ENCODE data around the gene STK33. TPM values are rescaled to one million over a fixed set of nuclear protein-coding genes. Genes with fewer than 3 reads are reported as not detected.

Gene STK33
- total RNA-seq, 1 experiment from 2014 or later: 5.8 TPM

GRCh38 chr11:8361664-8362210 lies 232.3 kb downstream of the STK33 start:
- H3K9me2 ChIP-seq (ENCODE audit: insufficient read depth): no peaks in the 10 kb centered on the region
- no peaks in the 10 kb centered on the region for H3K4me1 ChIP-seq (replicated peaks; ENCODE audit: insufficient read depth)
- no peaks in the 10 kb centered on the region for H3K36me3 ChIP-seq (ENCODE audit: low read depth)
- no peak for TF ChIP-seq CTCF (conservative IDR thresholded peaks at IDR 0.05)
- TF ChIP-seq EZH2 (IDR thresholded peaks at IDR 0.05; ENCODE audit: low read depth): no peak
- intact Hi-C loops (cut with micrococcal nuclease; ENCODE audit: unreplicated experiment): no loop called here
- no peaks in the 10 kb centered on the region for H3K9me3 ChIP-seq (ENCODE audit: insufficient read depth, low read depth)
- no peak overlapping the region for H3K27ac ChIP-seq
- H3K27me3 ChIP-seq (ENCODE audit: insufficient read depth, low read depth): no peaks in the 10 kb centered on the region
- H3K4me2 ChIP-seq: no peak overlapping the region
- no peaks in the 10 kb centered on the region for H3K79me2 ChIP-seq (ENCODE audit: low read depth)
- no peak overlapping the region for H2AFZ ChIP-seq
- no peak overlapping the region for H3K4me3 ChIP-seq
- ChIA-PET CTCF (no interaction called here), POLR2A (ENCODE audit: unreplicated experiment) (no interaction called here)
- H4K20me1 ChIP-seq (ENCODE audit: insufficient read depth): no peaks in the 10 kb centered on the region
- no TSS peak for BruUV-seq (replicated peaks)
- H3F3A ChIP-seq (ENCODE audit: insufficient read depth, low read depth): no peaks in the 10 kb centered on the region
- DNase-seq: no peak

- Histone ChIP-seq H3K9me3 (ENCODE audit: insufficient read depth, low read depth) (no peaks in the 10 kb centered on the region), H3K4me1 (replicated peaks; ENCODE audit: insufficient read depth) (no peaks in the 10 kb centered on the region), H3K27ac (no peak overlapping the region), H3K4me3 (no peak overlapping the region), H4K20me1 (ENCODE audit: insufficient read depth) (no peaks in the 10 kb centered on the region), H3K9me2 (ENCODE audit: insufficient read depth) (no peaks in the 10 kb centered on the region), H3K27me3 (ENCODE audit: insufficient read depth, low read depth) (no peaks in the 10 kb centered on the region), H3F3A (ENCODE audit: insufficient read depth, low read depth) (no peaks in the 10 kb centered on the region), H3K4me2 (no peak overlapping the region), H2AFZ (no peak overlapping the region), H3K79me2 (ENCODE audit: low read depth) (no peaks in the 10 kb centered on the region), H3K36me3 (ENCODE audit: low read depth) (no peaks in the 10 kb centered on the region)
- TF ChIP-seq CTCF (conservative IDR thresholded peaks at IDR 0.05): no peak
- no peak for TF ChIP-seq EZH2 (IDR thresholded peaks at IDR 0.05; ENCODE audit: low read depth)
- intact Hi-C loops (cut with micrococcal nuclease; ENCODE audit: unreplicated experiment): no loop called here
- DNase-seq: no peak
- CTCF ChIA-PET: no interaction called here
- no TSS peak for BruUV-seq (replicated peaks)
- POLR2A ChIA-PET (ENCODE audit: unreplicated experiment): no interaction called here
These were observed 232.8 kb downstream of the STK33 start for GRCh38 chr11:8361206-8361605.

GRCh38 chr11:8360086-8360828 lies 233.8 kb downstream of the STK33 start:
- Histone ChIP-seq H3K27me3 (ENCODE audit: insufficient read depth, low read depth) (no peaks in the 10 kb centered on the region), H3K9me3 (ENCODE audit: insufficient read depth, low read depth) (no peaks in the 10 kb centered on the region), H3K9me2 (ENCODE audit: insufficient read depth) (no peaks in the 10 kb centered on the region), H3F3A (ENCODE audit: insufficient read depth, low read depth) (no peaks in the 10 kb centered on the region; the same call in 1 of the 2 replicates), H3K4me2 (no peak overlapping the region), H3K4me1 (replicated peaks; ENCODE audit: insufficient read depth) (no peaks in the 10 kb centered on the region), H2AFZ (no peak overlapping the region), H3K4me3 (no peak overlapping the region), H3K79me2 (ENCODE audit: low read depth) (no peaks in the 10 kb centered on the region), H3K36me3 (ENCODE audit: low read depth) (no peaks in the 10 kb centered on the region), H4K20me1 (ENCODE audit: insufficient read depth) (no peaks in the 10 kb centered on the region), H3K27ac (no peak overlapping the region)
- no peak for DNase-seq
- TF ChIP-seq EZH2 (IDR thresholded peaks at IDR 0.05; ENCODE audit: low read depth) (no peak), CTCF (conservative IDR thresholded peaks at IDR 0.05) (no peak)
- CTCF ChIA-PET: no interaction called here
- intact Hi-C loops (cut with micrococcal nuclease; ENCODE audit: unreplicated experiment): no loop called here
- POLR2A ChIA-PET (ENCODE audit: unreplicated experiment): no interaction called here
- BruUV-seq (replicated peaks): no TSS peak
